ENCODE measurements around the gene PRDM2.

Gene PRDM2

GRCh38 chr1:13731897-13732296, 31.9 kb downstream of the PRDM2 start:
- CTCF ChIA-PET: interaction anchor here (1.0 kb wide), 1 partner anchor 17 kb away, joined by 4 read pairs; no protein-coding TSS in a partner anchor
- Histone ChIP-seq H3K36me3 (ENCODE audit: control insufficient read depth in 4 of 4, insufficient read depth in 4 of 4, low read length in 3 of 4) (peaks cover 0 to 3% (median 0%) of the 10 kb centered on the region in 4 experiments), H3K4me3 (ENCODE audit: control insufficient read depth in 1 of 7, extremely low read depth in 1 of 7, insufficient read depth in 4 of 7, low read depth in 2 of 7, low read length in 6 of 7) (peak overlapping the region in 1 of 7 experiments; percentile 32), H3K27me3 (replicated peaks in 2 of 5; ENCODE audit: control insufficient read depth in 4 of 5, insufficient read depth in 5 of 5, low read length in 4 of 5) (no peaks in the 10 kb centered on the region), H3K9me3 (ENCODE audit: control extremely low read depth in 1 of 5, control insufficient read depth in 4 of 5, insufficient read depth in 2 of 5, low read depth in 1 of 5, low read length in 4 of 5) (no peaks in the 10 kb centered on the region), H3K27ac (ENCODE audit: insufficient read depth in 1 of 2, low read depth in 1 of 2, low read length in 2 of 2, poor library complexity in 1 of 2, severe bottlenecking in 2 of 2) (peak overlapping the region; percentile 43 to 72), H3K4me1 (ENCODE audit: control extremely low read depth in 1 of 4, control insufficient read depth in 4 of 4, insufficient read depth in 4 of 4, low read length in 3 of 4) (peaks cover 38 to 62% (median 49%) of the 10 kb centered on the region in 4 experiments)
- 100% methylated on average over 4 of the region's 5 CpGs for WGBS (ENCODE audit: insufficient coverage)
- POLR2A ChIA-PET: no interaction called here
- no peak for DNase-seq

GRCh38 chr1:13732971-13733667, 33.1 kb downstream of the PRDM2 start:
- WGBS (ENCODE audit: insufficient coverage): no CpG with 5 or more reads among the region's 5 CpGs
- DNase-seq: peak; percentile 44 to 85 (median 77)
- Histone ChIP-seq H3K27ac (ENCODE audit: insufficient read depth in 1 of 2, low read depth in 1 of 2, low read length in 2 of 2, poor library complexity in 1 of 2, severe bottlenecking in 2 of 2) (peak overlapping the region; percentile 40 to 72), H3K9me3 (ENCODE audit: control extremely low read depth in 1 of 5, control insufficient read depth in 4 of 5, insufficient read depth in 2 of 5, low read depth in 1 of 5, low read length in 4 of 5) (no peaks in the 10 kb centered on the region), H3K4me3 (ENCODE audit: control insufficient read depth in 1 of 7, extremely low read depth in 1 of 7, insufficient read depth in 4 of 7, low read depth in 2 of 7, low read length in 6 of 7) (peak overlapping the region in 2 of 7 experiments; percentile 40 to 48), H3K36me3 (ENCODE audit: control insufficient read depth in 4 of 4, insufficient read depth in 4 of 4, low read length in 3 of 4) (peaks cover 0 to 8% (median 0%) of the 10 kb centered on the region in 4 experiments), H3K4me1 (ENCODE audit: control extremely low read depth in 1 of 4, control insufficient read depth in 4 of 4, insufficient read depth in 4 of 4, low read length in 3 of 4) (peaks cover 38 to 62% (median 49%) of the 10 kb centered on the region in 4 experiments), H3K27me3 (replicated peaks in 2 of 5; ENCODE audit: control insufficient read depth in 4 of 5, insufficient read depth in 5 of 5, low read length in 4 of 5) (no peaks in the 10 kb centered on the region)
- CTCF ChIA-PET: interaction anchor here (1.2 to 1.5 kb wide), 2 partner anchors 13 to 18 kb away, joined by 3 read pairs; no protein-coding TSS in a partner anchor
- POLR2A ChIA-PET: no interaction called here

GRCh38 chr1:13733711-13734110, 33.7 kb downstream of the PRDM2 start:
- H3K9me3 ChIP-seq (ENCODE audit: control extremely low read depth in 1 of 5, control insufficient read depth in 4 of 5, insufficient read depth in 2 of 5, low read depth in 1 of 5, low read length in 4 of 5): no peaks in the 10 kb centered on the region
- no peaks in the 10 kb centered on the region for H3K27me3 ChIP-seq (replicated peaks in 2 of 5; ENCODE audit: control insufficient read depth in 4 of 5, insufficient read depth in 5 of 5, low read length in 4 of 5)
- peak overlapping the region in 1 of 2 experiments; percentile 72 for H3K27ac ChIP-seq (ENCODE audit: insufficient read depth in 1 of 2, low read depth in 1 of 2, low read length in 2 of 2, poor library complexity in 1 of 2, severe bottlenecking in 2 of 2)
- peaks cover 38 to 62% (median 49%) of the 10 kb centered on the region in 4 experiments for H3K4me1 ChIP-seq (ENCODE audit: control extremely low read depth in 1 of 4, control insufficient read depth in 4 of 4, insufficient read depth in 4 of 4, low read length in 3 of 4)
- no peak for DNase-seq
- H3K4me3 ChIP-seq (ENCODE audit: control insufficient read depth in 1 of 7, extremely low read depth in 1 of 7, insufficient read depth in 4 of 7, low read depth in 2 of 7, low read length in 6 of 7): peak overlapping the region in 2 of 7 experiments; percentile 17 to 48
- WGBS (ENCODE audit: insufficient coverage): 100% methylated on average over 1 of the region's 1 CpG
- H3K36me3 ChIP-seq (ENCODE audit: control insufficient read depth in 4 of 4, insufficient read depth in 4 of 4, low read length in 3 of 4): peaks cover 0 to 8% (median 0%) of the 10 kb centered on the region in 4 experiments
- ChIA-PET POLR2A (no interaction called here), CTCF (interaction anchor here (1.2 to 1.8 kb wide), 3 partner anchors 8 to 18 kb away, joined by 3 to 4 read pairs (median 3); no protein-coding TSS in a partner anchor)

- POLR2A ChIA-PET: no interaction called here
- CTCF ChIA-PET: interaction anchor here (1.3 to 1.8 kb wide), 2 partner anchors 9 to 25 kb away, joined by 4 read pairs; no protein-coding TSS in a partner anchor
- Histone ChIP-seq H3K4me3 (ENCODE audit: control insufficient read depth in 1 of 7, extremely low read depth in 1 of 7, insufficient read depth in 4 of 7, low read depth in 2 of 7, low read length in 6 of 7) (no peak overlapping the region), H3K27ac (ENCODE audit: insufficient read depth in 1 of 2, low read depth in 1 of 2, low read length in 2 of 2, poor library complexity in 1 of 2, severe bottlenecking in 2 of 2) (no peak overlapping the region), H3K4me1 (ENCODE audit: control extremely low read depth in 1 of 4, control insufficient read depth in 4 of 4, insufficient read depth in 4 of 4, low read length in 3 of 4) (peaks cover 26 to 48% (median 37%) of the 10 kb centered on the region in 4 experiments), H3K27me3 (replicated peaks in 2 of 5; ENCODE audit: control insufficient read depth in 4 of 5, insufficient read depth in 5 of 5, low read length in 4 of 5) (no peaks in the 10 kb centered on the region), H3K9me3 (ENCODE audit: control extremely low read depth in 1 of 5, control insufficient read depth in 4 of 5, insufficient read depth in 2 of 5, low read depth in 1 of 5, low read length in 4 of 5) (no peaks in the 10 kb centered on the region), H3K36me3 (ENCODE audit: control insufficient read depth in 4 of 4, insufficient read depth in 4 of 4, low read length in 3 of 4) (peaks cover 0 to 8% (median 0%) of the 10 kb centered on the region in 4 experiments)
- WGBS (ENCODE audit: insufficient coverage): 97% methylated on average over 6 of the region's 11 CpGs
- DNase-seq: no peak
Observed at GRCh38 chr1:13735168-13735930, 35.4 kb downstream of the PRDM2 start.

- Histone ChIP-seq H3K9me3 (ENCODE audit: control extremely low read depth in 1 of 5, control insufficient read depth in 4 of 5, insufficient read depth in 2 of 5, low read depth in 1 of 5, low read length in 4 of 5) (no peaks in the 10 kb centered on the region), H3K27me3 (replicated peaks in 2 of 5; ENCODE audit: control insufficient read depth in 4 of 5, insufficient read depth in 5 of 5, low read length in 4 of 5) (no peaks in the 10 kb centered on the region), H3K27ac (ENCODE audit: insufficient read depth in 1 of 2, low read depth in 1 of 2, low read length in 2 of 2, poor library complexity in 1 of 2, severe bottlenecking in 2 of 2) (no peak overlapping the region), H3K36me3 (ENCODE audit: control insufficient read depth in 4 of 4, insufficient read depth in 4 of 4, low read length in 3 of 4) (peaks cover 3 to 9% (median 6%) of the 10 kb centered on the region in 4 experiments), H3K4me3 (ENCODE audit: control insufficient read depth in 1 of 7, extremely low read depth in 1 of 7, insufficient read depth in 4 of 7, low read depth in 2 of 7, low read length in 6 of 7) (no peak overlapping the region), H3K4me1 (ENCODE audit: control extremely low read depth in 1 of 4, control insufficient read depth in 4 of 4, insufficient read depth in 4 of 4, low read length in 3 of 4) (peaks cover 11 to 28% (median 19%) of the 10 kb centered on the region in 4 experiments)
- CTCF ChIA-PET: interaction anchor here (1.4 kb wide), 1 partner anchor 12 kb away, joined by 6 read pairs; no protein-coding TSS in a partner anchor
- DNase-seq: no peak
- POLR2A ChIA-PET: no interaction called here
Observed at GRCh38 chr1:13737398-13737797, 37.4 kb downstream of the PRDM2 start.

GRCh38 chr1:13746342-13746741, 46.4 kb downstream of the PRDM2 start:
- ChIA-PET POLR2A (interaction anchor here (0.5 kb wide), 1 partner anchor 70 kb away, joined by 3 read pairs; no protein-coding TSS in a partner anchor), CTCF (interaction anchor here (1.0 kb wide), 1 partner anchor 12 kb away, joined by 3 read pairs; no protein-coding TSS in a partner anchor)
- no peaks in the 10 kb centered on the region for H3K9me3 ChIP-seq (ENCODE audit: control extremely low read depth in 1 of 5, control insufficient read depth in 4 of 5, insufficient read depth in 2 of 5, low read depth in 1 of 5, low read length in 4 of 5)
- H3K27me3 ChIP-seq (replicated peaks in 2 of 5; ENCODE audit: control insufficient read depth in 4 of 5, insufficient read depth in 5 of 5, low read length in 4 of 5): no peaks in the 10 kb centered on the region
- no CpG with 5 or more reads among the region's 3 CpGs for WGBS (ENCODE audit: insufficient coverage)
- DNase-seq: no peak
- H3K4me1 ChIP-seq (ENCODE audit: control extremely low read depth in 1 of 4, control insufficient read depth in 4 of 4, insufficient read depth in 4 of 4, low read length in 3 of 4): peaks cover 5 to 24% (median 16%) of the 10 kb centered on the region in 4 experiments
- H3K4me3 ChIP-seq (ENCODE audit: control insufficient read depth in 1 of 7, extremely low read depth in 1 of 7, insufficient read depth in 4 of 7, low read depth in 2 of 7, low read length in 6 of 7): no peak overlapping the region
- no peak overlapping the region for H3K27ac ChIP-seq (ENCODE audit: insufficient read depth in 1 of 2, low read depth in 1 of 2, low read length in 2 of 2, poor library complexity in 1 of 2, severe bottlenecking in 2 of 2)
- H3K36me3 ChIP-seq (ENCODE audit: control insufficient read depth in 4 of 4, insufficient read depth in 4 of 4, low read length in 3 of 4): peaks cover 0 to 13% (median 9%) of the 10 kb centered on the region in 4 experiments
